HG02938 (cell line): Measurements from ENCODE around the gene PRKG2.
"Not testable (repeated sequence)": the region's sequence is repeated elsewhere in the genome, so short reads cannot be mapped to it uniquely, and the experiment has no call there.

Experiments used
- ATAC-seq: cut with Tn5 transposase; IDR thresholded peaks from one replicate; pipeline ENCODE4 v1.9.1; 2021; ENCODE audit warnings: mild to moderate bottlenecking, moderate library complexity; ENCODE audit not compliant: unreplicated experiment

Gene PRKG2

GRCh38 chr4:81162752-81163458 lies 52.1 kb downstream of the PRKG2 start:
- ATAC-seq: no peak

- ATAC-seq: not testable (repeated sequence)
These were observed 61.2 kb downstream of the PRKG2 start for GRCh38 chr4:81153714-81154323.

- no peak for ATAC-seq
These were observed 61.9 kb downstream of the PRKG2 start for GRCh38 chr4:81152839-81153713.

- no peak for ATAC-seq
These were observed 65.0 kb downstream of the PRKG2 start for GRCh38 chr4:81149976-81150375.

GRCh38 chr4:81148576-81148975 lies 66.4 kb downstream of the PRKG2 start:
- ATAC-seq: no peak

- no peak for ATAC-seq
These were observed 68.6 kb downstream of the PRKG2 start for GRCh38 chr4:81146466-81146865.

- no peak for ATAC-seq
These were observed 71.8 kb downstream of the PRKG2 start for GRCh38 chr4:81143183-81143582.

- ATAC-seq: no peak
These were observed 72.3 kb downstream of the PRKG2 start for GRCh38 chr4:81142744-81143143.

GRCh38 chr4:81137894-81138293 lies 77.1 kb downstream of the PRKG2 start:
- no peak for ATAC-seq

- ATAC-seq: no peak
These were observed 77.6 kb downstream of the PRKG2 start for GRCh38 chr4:81137446-81137845.

GRCh38 chr4:81136161-81136905 lies 78.7 kb downstream of the PRKG2 start:
- no peak for ATAC-seq

GRCh38 chr4:81135501-81135900 lies 79.5 kb downstream of the PRKG2 start:
- no peak for ATAC-seq

GRCh38 chr4:81131563-81131962 lies 83.5 kb downstream of the PRKG2 start:
- no peak for ATAC-seq

- ATAC-seq: no peak
These were observed 84.0 kb downstream of the PRKG2 start for GRCh38 chr4:81131066-81131465.

GRCh38 chr4:81130569-81130968 lies 84.5 kb downstream of the PRKG2 start:
- no peak for ATAC-seq

- ATAC-seq: no peak
These were observed 95.0 kb downstream of the PRKG2 start for GRCh38 chr4:81120055-81120454.

- no peak for ATAC-seq
These were observed 96.9 kb downstream of the PRKG2 start for GRCh38 chr4:81118086-81118485.

GRCh38 chr4:81116566-81116965 lies 98.5 kb downstream of the PRKG2 start:
- ATAC-seq: no peak

GRCh38 chr4:81113024-81113423 lies 102.0 kb downstream of the PRKG2 start:
- ATAC-seq: no peak

- no peak for ATAC-seq
These were observed 105.7 kb downstream of the PRKG2 start for GRCh38 chr4:81109356-81109755.

- no peak for ATAC-seq
These were observed 108.9 kb downstream of the PRKG2 start for GRCh38 chr4:81106150-81106549.
